Fibroblast of mammary gland (primary cell): ENCODE measurements around the gene DDX10.

ENCODE experiments used
- DNase-seq: peaks from one replicate; pipeline ENCODE4 v3.0.0-alpha.2; 2010; ENCODE audit warnings: low read depth
- H3K4me3 ChIP-seq: 2 replicates; pipeline ENCODE4 v1.5.1; 2011; ENCODE audit warnings: low read depth, mild to moderate bottlenecking, low read length, moderate library complexity; ENCODE audit not compliant: control insufficient read depth
- CTCF ChIP-seq: conservative IDR thresholded peaks from 2 replicates; pipeline ENCODE4 v1.5.1; 2011; ENCODE audit warnings: low read depth, low read length, inconsistent platforms; ENCODE audit not compliant: control insufficient read depth, insufficient read depth

The DDX10 gene

GRCh38 chr11:108967571-108967970, 302.7 kb downstream of the DDX10 start:
- DNase-seq, result no peak
- no peak for TF ChIP-seq CTCF
- H3K4me3 ChIP-seq, result no peak overlapping the region

GRCh38 chr11:108970221-108970991, 305.5 kb downstream of the DDX10 start:
- no peak for TF ChIP-seq CTCF
- H3K4me3 ChIP-seq, result no peak overlapping the region
- DNase-seq, result peak; percentile 40

GRCh38 chr11:108973402-108974162, 308.7 kb downstream of the DDX10 start:
- DNase-seq, result peak; percentile 86
- H3K4me3 ChIP-seq, result no peak overlapping the region
- no peak for TF ChIP-seq CTCF

- TF ChIP-seq CTCF, result no peak
- no peak overlapping the region for H3K4me3 ChIP-seq
- no peak for DNase-seq
These were observed 310.2 kb downstream of the DDX10 start for GRCh38 chr11:108975026-108975425.

- H3K4me3 ChIP-seq, result no peak overlapping the region
- DNase-seq, result no peak
- TF ChIP-seq CTCF, result no peak
These were observed 310.8 kb downstream of the DDX10 start for GRCh38 chr11:108975641-108976071.

GRCh38 chr11:108983636-108984420, 319.0 kb downstream of the DDX10 start:
- TF ChIP-seq CTCF, result no peak
- no peak overlapping the region for H3K4me3 ChIP-seq
- peak; percentile 80 for DNase-seq
